HEK293 (cell line): ENCODE data around the gene NIBAN1.

Experiments
- CTCF ChIA-PET: fragments of 350-600 bp; formaldehyde crosslinking; extraction: SDS; loops from one replicate; lab custom pipeline; 2021; ENCODE audit warnings: antibody characterized with exemption; lab: Yijun Ruan, JAX
- POLR2A ChIA-PET: fragments of 300-600 bp; formaldehyde crosslinking; extraction: SDS; loops from one replicate; lab custom pipeline; 2020; ENCODE audit warnings: antibody characterized with exemption, inconsistent platforms; lab: Yijun Ruan, JAX
- H3K27ac ChIP-seq: fragments of 200-500 bp; sonication (Bioruptor generic); 2 replicates; pipeline ENCODE4 v1.5.1; 2014; ENCODE audit warnings: low read depth, low read length, control low read depth, inconsistent platforms; ENCODE audit errors: extremely low read depth
- H3K36me3 ChIP-seq, 2 experiments: fragments of 200-500 bp in 1 of 2; sonication (Bioruptor generic) in 1 of 2; 1 replicate in 1 of 2; 2 replicates in 1 of 2; pipeline ENCODE4 v1.5.1; 2014 to 2017; ENCODE audit warnings: inconsistent platforms in 2 of 2, low read length in 2 of 2; ENCODE audit not compliant: control insufficient read depth in 2 of 2, insufficient read depth in 1 of 2
- H3K4me1 ChIP-seq: fragments of 200-500 bp; sonication (Bioruptor generic); 2 replicates; pipeline ENCODE4 v1.5.1; 2014; ENCODE audit warnings: mild to moderate bottlenecking, low read length, inconsistent platforms; ENCODE audit not compliant: control insufficient read depth, insufficient read depth
- H3K4me3 ChIP-seq: 2 replicates; pipeline ENCODE4 v1.5.1; 2011; ENCODE audit warnings: low read depth, mild to moderate bottlenecking, control low read depth, low read length, moderate library complexity
- H3K9me3 ChIP-seq: fragments of 200-500 bp; sonication (Bioruptor generic); 2 replicates; pipeline ENCODE4 v1.5.1; 2014; ENCODE audit warnings: low read depth, low read length, inconsistent platforms; ENCODE audit not compliant: control insufficient read depth, insufficient read depth
- GLIS1 ChIP-seq: fragments of 450-650 bp; formaldehyde crosslinking; IDR thresholded peaks from 2 replicates; pipeline ENCODE4 v1.5.1; 2016; ENCODE audit warnings: missing biosample characterization, missing genetic modification characterization
- PRDM2 ChIP-seq: fragments of 450-650 bp; formaldehyde crosslinking; IDR thresholded peaks from 2 replicates; pipeline ENCODE4 v1.5.1; 2016; ENCODE audit warnings: missing biosample characterization, missing genetic modification characterization, borderline replicate concordance
- RBAK ChIP-seq: fragments of 450-650 bp; formaldehyde crosslinking; IDR thresholded peaks from 2 replicates; pipeline ENCODE4 v1.5.1; 2016; ENCODE audit warnings: missing biosample characterization, missing genetic modification characterization
- ZBTB1 ChIP-seq: fragments of 450-650 bp; formaldehyde crosslinking; IDR thresholded peaks from 2 replicates; pipeline ENCODE4 v1.5.1; 2016; ENCODE audit warnings: missing biosample characterization, missing genetic modification characterization
- ZBTB10 ChIP-seq: fragments of 450-650 bp; formaldehyde crosslinking; IDR thresholded peaks from 2 replicates; pipeline ENCODE4 v1.5.1; 2016; ENCODE audit warnings: missing biosample characterization, missing genetic modification characterization
- ZFP3 ChIP-seq: fragments of 450-650 bp; formaldehyde crosslinking; IDR thresholded peaks from 2 replicates; pipeline ENCODE4 v1.5.1; 2016; ENCODE audit warnings: low read depth, missing biosample characterization, missing genetic modification characterization
- ZNF133 ChIP-seq: fragments of 450-650 bp; formaldehyde crosslinking; IDR thresholded peaks from 2 replicates; pipeline ENCODE4 v1.5.1; 2016; ENCODE audit warnings: missing biosample characterization, missing genetic modification characterization
- ZNF184 ChIP-seq: fragments of 450-650 bp; IDR thresholded peaks from 2 replicates; pipeline ENCODE4 v1.5.1; 2018; ENCODE audit warnings: missing biosample characterization, mild to moderate bottlenecking, missing genetic modification characterization
- ZNF2 ChIP-seq: fragments of 450-650 bp; formaldehyde crosslinking; IDR thresholded peaks from 2 replicates; pipeline ENCODE4 v1.5.1; 2016; ENCODE audit warnings: missing biosample characterization, missing genetic modification characterization
- ZNF24 ChIP-seq: fragments of 450-650 bp; formaldehyde crosslinking; IDR thresholded peaks from 2 replicates; pipeline ENCODE4 v1.5.1; 2016; ENCODE audit warnings: missing biosample characterization, missing genetic modification characterization
- ZNF26 ChIP-seq: fragments of 450-650 bp; formaldehyde crosslinking; IDR thresholded peaks from 2 replicates; pipeline ENCODE4 v1.5.1; 2016; ENCODE audit warnings: missing biosample characterization, missing genetic modification characterization
- ZNF362 ChIP-seq: fragments of 450-650 bp; formaldehyde crosslinking; IDR thresholded peaks from 2 replicates; pipeline ENCODE4 v1.5.1; 2016; ENCODE audit warnings: missing biosample characterization, missing genetic modification characterization
- ZNF488 ChIP-seq: fragments of 450-650 bp; formaldehyde crosslinking; IDR thresholded peaks from 2 replicates; pipeline ENCODE4 v1.5.1; 2016; ENCODE audit warnings: missing biosample characterization, missing genetic modification characterization
- ZNF521 ChIP-seq: fragments of 450-650 bp; formaldehyde crosslinking; IDR thresholded peaks from 2 replicates; pipeline ENCODE4 v1.5.1; 2017; ENCODE audit warnings: missing biosample characterization, mild to moderate bottlenecking, missing genetic modification characterization
- ZNF544 ChIP-seq: fragments of 450-650 bp; formaldehyde crosslinking; IDR thresholded peaks from 2 replicates; pipeline ENCODE4 v1.5.0; 2017; ENCODE audit warnings: missing biosample characterization, missing genetic modification characterization
- ZNF548 ChIP-seq: fragments of 450-650 bp; formaldehyde crosslinking; IDR thresholded peaks from 2 replicates; pipeline ENCODE4 v1.5.1; 2016; ENCODE audit warnings: missing biosample characterization, missing genetic modification characterization
- ZNF558 ChIP-seq: fragments of 450-650 bp; formaldehyde crosslinking; IDR thresholded peaks from 2 replicates; pipeline ENCODE4 v1.5.1; 2016; ENCODE audit warnings: missing biosample characterization, missing genetic modification characterization
- ZNF596 ChIP-seq: fragments of 450-650 bp; IDR thresholded peaks from 2 replicates; pipeline ENCODE4 v1.5.0; 2018; ENCODE audit warnings: missing biosample characterization, mild to moderate bottlenecking, missing genetic modification characterization, moderate library complexity
- ZNF629 ChIP-seq: fragments of 450-650 bp; formaldehyde crosslinking; IDR thresholded peaks from 2 replicates; pipeline ENCODE4 v1.5.1; 2017; ENCODE audit warnings: missing biosample characterization, missing genetic modification characterization
- ZNF660 ChIP-seq: fragments of 450-650 bp; IDR thresholded peaks from 2 replicates; pipeline ENCODE4 v1.5.1; 2018; ENCODE audit warnings: missing biosample characterization, mild to moderate bottlenecking, missing genetic modification characterization
- ZNF664 ChIP-seq: fragments of 450-650 bp; formaldehyde crosslinking; IDR thresholded peaks from 2 replicates; pipeline ENCODE4 v1.5.1; 2016; ENCODE audit warnings: missing biosample characterization, missing genetic modification characterization
- ZNF677 ChIP-seq: fragments of 450-650 bp; IDR thresholded peaks from 2 replicates; pipeline ENCODE4 v1.5.0; 2018; ENCODE audit warnings: missing biosample characterization, mild to moderate bottlenecking, missing genetic modification characterization, moderate library complexity

NIBAN1 gene

GRCh38 chr1:184941410-184941733, 32.9 kb downstream of the NIBAN1 start (continued):
- no peak for TF ChIP-seq ZNF362 (tag by site-specific recombination)

- Histone ChIP-seq H3K4me3 (no peak overlapping the region), H3K27ac (no peak overlapping the region), H3K4me1 (peaks cover 6% of the 10 kb centered on the region), H3K36me3 (no peaks in the 10 kb centered on the region), H3K9me3 (no peaks in the 10 kb centered on the region)
- TF ChIP-seq ZBTB1 (tag by site-specific recombination) = no peak
- TF ChIP-seq RBAK (tag by site-specific recombination) = no peak
- TF ChIP-seq ZNF548 (tag by site-specific recombination) = no peak
- TF ChIP-seq ZNF596 (tag by site-specific recombination) = no peak
- TF ChIP-seq ZNF133 (tag by site-specific recombination) = no peak
- no peak for TF ChIP-seq ZNF26 (tag by site-specific recombination)
- no peak for TF ChIP-seq ZNF677
- TF ChIP-seq ZNF2 (tag by site-specific recombination) = no peak
- TF ChIP-seq ZNF544 (tag by site-specific recombination) = no peak
- TF ChIP-seq ZNF558 (tag by site-specific recombination) = no peak
- no peak for TF ChIP-seq GLIS1 (tag by site-specific recombination)
- TF ChIP-seq ZNF660 = no peak
- TF ChIP-seq ZNF664 = no peak
- TF ChIP-seq ZFP3 (tag by site-specific recombination) = no peak
- TF ChIP-seq ZNF184 (tag by site-specific recombination) = no peak
- CTCF ChIA-PET = no interaction called here
- POLR2A ChIA-PET = no interaction called here
Observed at GRCh38 chr1:184940694-184941409, 33.5 kb downstream of the NIBAN1 start.

GRCh38 chr1:184940226-184940625, 34.1 kb downstream of the NIBAN1 start:
- TF ChIP-seq ZNF629 (tag by site-specific recombination) (no peak), ZNF488 (tag by site-specific recombination) (no peak), ZNF24 (tag by site-specific recombination) (no peak), ZNF521 (tag by site-specific recombination) (no peak), PRDM2 (no peak), ZBTB10 (tag by site-specific recombination) (no peak)
- POLR2A ChIA-PET = no interaction called here
- CTCF ChIA-PET = no interaction called here

More at GRCh38 chr1:184940226-184940625, 34.1 kb downstream of the NIBAN1 start:
- H3K4me3 ChIP-seq = no peak overlapping the region
- peaks cover 9% of the 10 kb centered on the region for H3K4me1 ChIP-seq
- H3K27ac ChIP-seq = no peak overlapping the region
- no peaks in the 10 kb centered on the region for H3K36me3 ChIP-seq
- H3K9me3 ChIP-seq = no peaks in the 10 kb centered on the region
